CD4-positive, alpha-beta T cell treated with Interleukin-4 for 4 hours (primary cell): ENCODE data around the gene PNPLA2.
A peak's percentile ranks its signal among the peaks of the same experiment; 100 is the strongest.

Experiments used
- DNase-seq: peaks from one replicate; pipeline ENCODE4 v3.0.0-alpha.2; 2020

The PNPLA2 gene

DNA sequence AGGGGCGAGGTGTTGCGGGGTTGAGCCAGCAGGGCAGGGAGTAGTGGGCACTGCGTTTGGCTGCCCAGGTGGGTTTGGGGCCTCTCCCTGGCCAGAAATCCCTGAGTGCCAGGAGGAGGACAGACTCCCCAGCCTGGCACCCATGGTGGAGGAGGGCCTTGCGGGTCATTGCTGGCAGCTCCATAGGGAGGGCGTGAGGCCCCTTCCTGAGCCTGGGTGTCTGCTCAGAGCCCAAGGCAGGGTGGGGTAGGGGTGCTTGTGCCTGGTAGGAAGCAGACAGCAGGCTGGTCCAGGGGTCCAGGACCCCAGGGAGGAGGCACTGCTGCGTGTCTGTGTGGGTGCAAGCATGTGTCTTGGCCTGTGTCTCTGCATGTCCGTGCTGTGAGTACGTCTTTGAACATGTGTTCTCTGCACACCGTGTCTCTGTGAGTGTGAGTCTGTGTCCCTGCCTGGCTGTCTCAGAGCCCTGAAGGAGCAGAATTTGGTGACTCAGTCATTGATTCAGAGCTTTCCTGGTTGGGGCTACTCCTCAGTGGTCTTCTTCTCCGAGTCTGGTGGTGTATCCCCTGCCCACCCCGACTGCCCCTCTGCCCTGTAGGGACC is 27.9 kb downstream of the PNPLA2 start:
- no peak for DNase-seq

DNA sequence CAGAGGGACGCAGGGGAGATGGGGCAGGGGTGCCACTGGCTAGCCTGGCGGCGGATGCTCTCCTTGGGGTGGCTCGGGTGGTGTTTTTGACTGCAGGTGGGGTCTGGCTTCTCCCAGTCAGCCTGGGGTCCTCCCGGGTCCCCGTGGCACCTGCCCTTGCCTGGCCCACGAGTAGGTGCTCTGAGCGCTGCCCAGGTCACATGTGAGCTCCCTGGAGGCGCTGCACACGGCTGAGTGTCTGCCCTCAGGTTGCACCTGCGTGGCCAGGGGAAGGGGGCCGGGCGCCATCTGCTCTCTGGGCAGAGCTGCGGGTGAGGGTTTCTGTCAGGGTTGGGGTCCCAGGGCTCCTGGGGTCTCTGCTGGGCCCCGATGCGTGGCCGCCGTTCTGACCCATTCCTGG is 29.2 kb downstream of the PNPLA2 start:
- no peak for DNase-seq

DNA sequence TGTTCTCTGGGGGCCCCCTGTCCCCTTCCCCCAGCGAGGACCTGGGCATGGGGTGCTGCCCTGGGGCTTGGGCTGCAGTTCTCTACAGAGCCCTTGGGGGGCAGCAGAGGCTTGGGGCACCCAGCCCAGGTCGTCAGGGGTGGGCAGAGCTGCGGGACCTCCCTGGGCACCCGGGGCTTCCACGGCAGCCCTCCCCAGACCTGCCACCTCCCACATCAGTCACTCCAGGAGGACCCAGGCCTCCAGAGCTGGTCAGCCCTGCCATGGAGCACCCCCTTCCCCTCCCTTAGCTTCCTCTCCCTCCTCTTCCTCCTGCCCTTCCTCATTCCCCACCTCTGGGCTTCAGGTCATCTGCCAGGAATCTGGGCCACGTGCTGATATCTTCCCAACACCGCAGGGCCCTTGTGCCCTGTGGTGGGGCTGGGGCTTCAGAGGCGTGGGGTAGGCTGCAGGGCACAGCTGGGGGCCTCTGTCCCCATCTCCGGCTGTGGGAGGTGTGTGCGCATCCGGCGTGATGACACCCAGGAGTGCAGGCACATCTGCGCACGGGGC is 29.7 kb downstream of the PNPLA2 start:
- peak; percentile 51 for DNase-seq

DNA sequence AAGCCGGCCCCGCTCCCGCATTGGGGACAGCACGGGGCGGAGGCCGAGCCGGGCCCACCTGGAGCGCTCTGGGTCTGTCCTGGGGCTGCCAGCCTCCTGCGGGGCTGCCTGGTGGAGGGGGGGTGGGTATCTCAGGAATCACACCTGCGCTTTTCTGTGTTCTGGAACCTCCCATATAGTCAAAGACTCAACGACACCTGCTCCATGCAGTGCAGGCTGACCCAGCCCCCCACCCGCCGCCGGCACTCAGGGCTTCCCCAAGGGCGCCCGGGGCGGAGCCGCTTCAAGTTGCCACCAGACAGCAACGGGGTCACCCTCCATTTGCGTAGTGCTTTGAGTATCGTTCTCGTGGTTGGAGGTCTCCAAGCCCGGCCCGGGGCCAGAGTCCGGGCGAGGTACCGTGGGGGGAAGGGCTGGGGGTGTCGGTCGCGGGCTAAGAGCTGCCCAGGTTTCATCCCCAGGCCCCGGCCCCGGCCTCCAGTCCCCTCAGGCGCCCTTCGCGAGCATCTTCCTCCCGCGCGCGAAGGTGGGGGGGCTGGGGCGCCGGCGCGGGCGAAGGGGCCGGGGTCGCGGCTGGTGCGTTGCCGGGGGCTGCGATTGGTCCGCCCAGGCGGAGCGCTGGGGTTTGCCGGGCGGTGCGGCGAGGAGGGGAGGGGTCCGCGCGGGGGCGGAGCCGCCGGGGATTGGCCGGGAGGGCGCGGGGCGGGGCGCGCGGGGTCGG is 30.6 kb downstream of the PNPLA2 start:
- no peak for DNase-seq

DNA sequence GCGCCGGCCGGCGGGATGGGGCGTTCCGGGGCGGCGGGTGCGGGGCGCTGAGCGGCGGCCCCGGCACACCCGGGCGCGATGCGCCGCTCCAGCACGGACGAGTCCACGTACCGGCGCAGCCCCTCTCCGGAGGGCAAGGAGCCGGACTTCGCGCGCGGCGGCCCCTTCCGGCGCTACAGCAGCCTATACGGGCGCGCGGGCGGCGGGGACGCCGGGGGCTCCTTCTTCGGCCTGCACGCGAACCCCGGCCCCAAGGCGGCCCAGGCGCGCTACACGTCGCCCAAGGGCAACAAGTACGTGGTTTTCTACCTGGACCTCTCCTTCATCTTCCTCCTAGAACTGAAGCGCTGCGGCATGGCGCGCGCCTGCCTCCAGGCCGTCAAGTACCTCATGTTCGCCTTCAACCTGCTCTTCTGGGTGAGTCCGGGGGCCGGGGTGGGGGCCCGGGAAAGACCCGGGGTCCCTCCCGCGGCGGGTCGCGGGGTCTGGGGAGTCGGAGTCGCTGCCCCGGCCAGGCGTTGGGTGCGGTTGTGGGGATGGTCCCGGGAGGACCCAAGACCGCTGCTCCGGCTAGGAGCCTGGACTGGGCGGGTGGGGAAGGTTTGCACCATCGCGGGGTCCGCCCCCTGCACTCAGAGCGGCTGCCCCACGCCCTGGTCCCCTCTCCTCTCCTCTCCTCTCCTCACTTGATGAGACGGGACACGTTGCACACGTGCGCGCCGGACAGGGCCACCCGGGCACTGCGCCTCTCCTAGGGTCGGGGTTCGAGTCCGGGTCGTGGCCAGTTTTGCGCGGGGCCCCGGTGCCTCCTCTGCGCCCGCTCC is 31.4 kb downstream of the PNPLA2 start:
- DNase-seq: no peak

DNA sequence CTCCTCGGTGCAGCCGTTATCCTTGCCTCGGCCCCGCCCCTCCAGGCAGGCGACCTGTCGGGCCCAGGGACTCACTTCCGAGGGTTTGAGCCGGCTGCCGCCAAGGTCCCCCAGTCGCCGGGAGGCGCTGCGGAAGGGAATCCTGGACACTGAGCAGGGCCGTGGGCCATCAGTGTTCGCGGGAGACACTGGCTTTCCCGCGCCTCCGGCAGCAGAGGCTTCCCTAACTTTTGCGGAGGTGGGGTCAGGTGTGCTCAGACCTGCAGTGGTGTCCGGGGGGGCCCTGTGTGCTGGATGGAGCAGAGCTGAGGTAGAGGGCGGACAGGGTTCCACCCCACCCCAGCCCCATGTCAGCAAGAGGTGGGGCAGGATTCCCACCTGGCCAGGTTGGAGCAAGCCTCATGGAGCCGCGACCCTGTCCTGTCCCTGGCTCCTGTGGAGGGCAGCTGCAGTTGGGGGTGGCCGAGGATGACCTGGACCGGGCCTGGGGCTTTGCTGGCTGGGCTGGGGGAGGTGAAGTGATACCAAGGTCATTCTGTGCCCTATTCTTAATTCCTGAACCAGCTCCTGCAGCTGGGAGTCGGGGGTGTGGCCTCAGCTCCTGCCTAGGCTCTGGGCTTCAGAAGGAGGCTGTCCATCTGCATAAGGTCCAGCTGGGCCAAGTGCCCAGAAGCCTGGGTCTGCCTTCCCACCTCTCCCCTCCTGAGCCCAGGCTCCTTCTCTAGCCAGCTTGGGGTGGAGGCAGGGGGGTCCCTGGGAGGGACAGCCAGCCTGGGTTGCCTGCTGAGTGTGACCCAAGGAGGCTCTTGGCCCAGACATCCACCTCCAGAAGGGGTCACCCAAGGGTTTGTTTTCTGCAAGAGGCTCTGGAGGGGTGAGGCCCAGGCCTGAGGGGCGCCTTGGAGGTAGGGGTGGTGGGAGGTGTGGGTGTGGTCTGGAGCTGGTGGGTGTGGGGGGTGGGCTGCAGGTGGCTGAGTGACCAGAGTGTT is 32.4 kb downstream of the PNPLA2 start:
- no peak for DNase-seq

DNA sequence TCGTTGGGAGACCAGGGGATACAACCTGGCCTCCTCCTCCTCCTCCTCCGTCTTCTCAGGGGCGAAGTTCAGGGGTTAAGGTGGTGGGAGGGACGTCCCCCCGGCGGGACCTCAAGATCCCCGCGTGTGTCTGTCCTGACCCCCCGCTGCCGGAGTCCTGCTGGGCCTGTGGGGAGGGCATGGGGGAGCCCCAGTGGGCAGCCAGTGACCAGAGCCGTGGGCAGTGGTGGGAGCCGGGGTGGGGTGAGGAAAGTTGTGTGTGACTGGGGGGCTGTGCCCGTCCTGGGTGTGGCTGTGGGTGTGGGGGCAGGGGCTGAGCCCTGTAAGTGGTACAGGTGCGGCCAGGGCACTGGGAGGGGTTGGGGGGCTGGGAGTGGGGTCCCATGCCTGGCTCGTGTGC is 34.0 kb downstream of the PNPLA2 start:
- no peak for DNase-seq

DNA sequence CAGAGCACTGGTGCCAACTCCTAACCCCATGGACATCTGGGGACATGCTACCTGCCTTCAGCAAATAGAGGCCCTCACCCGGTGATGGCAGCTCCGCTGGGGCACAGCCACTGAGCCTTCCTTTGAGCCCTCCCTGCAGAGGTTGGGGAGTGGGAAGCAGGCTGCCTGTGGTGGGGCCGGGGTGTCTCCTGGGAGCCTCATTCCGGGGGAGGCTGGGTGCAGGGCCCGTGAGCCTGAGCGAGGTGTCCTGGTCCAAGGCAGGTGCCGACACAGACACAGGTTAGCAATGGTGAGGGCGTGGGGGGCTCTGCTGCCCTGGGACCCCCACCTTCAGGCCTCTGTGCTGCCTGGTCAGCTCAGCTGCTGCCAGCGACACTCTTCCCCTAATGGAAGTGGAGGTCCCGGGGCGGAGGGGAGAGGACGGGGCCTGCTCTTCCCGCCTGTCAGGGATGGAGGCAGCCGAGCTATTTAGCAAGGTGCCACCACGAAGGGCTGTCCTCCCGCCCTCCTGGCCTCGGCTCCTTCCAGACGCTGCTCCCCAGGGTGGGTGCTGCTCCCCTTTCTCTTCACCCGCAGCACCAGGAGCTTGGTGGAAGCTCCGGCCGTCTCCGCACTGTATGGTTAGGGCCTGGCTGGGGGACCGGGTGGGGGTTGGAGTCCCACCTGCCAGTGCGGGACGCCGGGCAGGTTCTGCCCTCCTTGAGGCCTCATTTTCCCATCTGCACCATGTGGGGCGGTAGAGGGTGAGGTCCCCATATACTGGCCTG is 35.2 kb downstream of the PNPLA2 start:
- DNase-seq: no peak

DNA sequence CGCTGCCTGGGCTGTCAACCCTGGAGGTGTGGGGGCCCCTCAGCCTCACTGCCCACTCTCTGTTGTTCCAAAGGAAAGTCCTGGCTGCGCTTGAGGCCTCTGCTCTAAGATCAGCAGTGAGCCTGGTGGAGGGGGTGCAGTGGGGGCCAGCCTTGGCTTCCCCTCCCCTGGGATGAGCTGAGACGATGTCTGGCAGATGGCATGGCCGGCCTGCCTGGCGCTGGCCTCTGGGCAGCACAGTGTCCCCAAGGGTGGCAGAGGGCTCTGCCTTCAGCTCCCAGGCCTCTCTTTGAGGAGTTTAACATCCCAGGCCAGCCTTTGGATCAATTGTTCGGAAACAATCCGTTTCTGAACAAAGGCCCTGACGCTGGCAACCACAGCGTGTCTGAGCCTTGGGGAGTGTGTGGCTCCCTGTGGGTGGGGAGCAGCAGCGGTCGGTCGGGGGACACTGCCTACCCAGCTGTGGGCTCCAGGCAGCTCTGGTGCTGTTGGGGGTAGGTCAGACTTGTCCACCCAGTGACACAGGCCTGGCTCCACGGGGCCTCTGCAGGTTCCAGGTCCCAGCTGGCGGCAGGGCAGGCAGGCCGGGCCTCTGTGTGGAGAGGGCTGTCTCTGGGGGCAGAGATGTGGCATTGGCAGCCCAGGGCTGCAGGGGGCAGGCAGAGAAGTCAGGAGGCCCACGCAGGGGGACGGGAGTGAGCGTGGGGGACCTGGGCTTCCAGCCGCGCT is 36.1 kb downstream of the PNPLA2 start:
- no peak for DNase-seq

DNA sequence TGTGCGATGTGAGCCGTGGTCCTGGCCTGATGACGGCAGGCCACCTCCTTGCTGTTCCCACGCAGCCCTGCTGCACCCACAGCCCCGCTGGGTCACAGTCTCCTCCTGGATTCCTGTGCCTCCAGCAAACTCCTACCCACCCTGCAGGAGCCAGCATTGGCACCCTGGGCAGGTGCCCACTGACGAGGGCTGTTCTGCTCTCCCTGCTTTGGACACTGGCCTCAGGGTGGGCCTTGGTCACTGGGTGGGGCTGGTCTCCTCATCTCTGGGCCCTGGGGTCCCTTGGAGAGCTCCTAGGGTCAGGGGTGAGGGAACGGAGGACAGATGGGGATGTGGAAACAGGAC is 36.6 kb downstream of the PNPLA2 start:
- DNase-seq: no peak

DNA sequence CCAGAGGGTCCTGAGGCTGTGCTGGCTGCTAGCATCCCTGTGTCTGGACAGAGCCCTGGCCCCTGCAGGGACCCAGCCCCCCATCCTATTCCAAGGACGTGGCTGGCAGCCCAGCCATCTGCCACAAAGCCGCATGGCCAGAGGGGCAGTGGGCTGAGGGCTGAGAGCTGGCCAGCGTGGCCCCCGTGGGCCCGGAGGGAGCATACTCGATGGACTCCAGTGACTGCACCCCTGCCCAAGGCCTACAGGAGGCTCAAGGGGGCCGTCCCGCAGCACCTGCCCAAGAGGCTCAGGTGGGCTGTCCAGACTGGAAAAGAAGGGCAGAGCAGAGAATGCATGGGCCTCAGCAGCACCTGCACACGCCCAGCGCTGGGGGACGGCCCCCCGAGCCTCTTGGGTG is 37.1 kb downstream of the PNPLA2 start:
- DNase-seq: no peak

DNA sequence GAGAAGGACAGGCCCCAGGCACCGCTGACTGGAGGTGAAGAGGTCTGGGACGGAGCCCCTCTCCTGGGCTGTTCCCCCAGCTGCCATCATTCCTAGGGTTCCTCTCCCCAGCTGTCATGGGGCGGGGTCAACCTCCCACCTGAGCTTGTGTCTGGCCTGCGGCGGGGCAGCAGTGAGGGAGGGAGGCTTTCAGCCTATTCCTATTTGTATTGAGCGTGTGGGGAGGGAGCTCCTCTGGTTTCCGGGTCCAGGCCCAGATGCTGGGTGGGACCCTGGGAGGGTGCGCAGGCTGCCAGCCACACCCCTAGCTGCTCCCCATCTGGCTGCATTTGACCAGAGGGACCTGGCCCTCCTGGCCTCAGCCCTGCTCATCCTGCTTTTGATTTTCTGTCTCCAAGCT is 37.7 kb downstream of the PNPLA2 start:
- no peak for DNase-seq

DNA sequence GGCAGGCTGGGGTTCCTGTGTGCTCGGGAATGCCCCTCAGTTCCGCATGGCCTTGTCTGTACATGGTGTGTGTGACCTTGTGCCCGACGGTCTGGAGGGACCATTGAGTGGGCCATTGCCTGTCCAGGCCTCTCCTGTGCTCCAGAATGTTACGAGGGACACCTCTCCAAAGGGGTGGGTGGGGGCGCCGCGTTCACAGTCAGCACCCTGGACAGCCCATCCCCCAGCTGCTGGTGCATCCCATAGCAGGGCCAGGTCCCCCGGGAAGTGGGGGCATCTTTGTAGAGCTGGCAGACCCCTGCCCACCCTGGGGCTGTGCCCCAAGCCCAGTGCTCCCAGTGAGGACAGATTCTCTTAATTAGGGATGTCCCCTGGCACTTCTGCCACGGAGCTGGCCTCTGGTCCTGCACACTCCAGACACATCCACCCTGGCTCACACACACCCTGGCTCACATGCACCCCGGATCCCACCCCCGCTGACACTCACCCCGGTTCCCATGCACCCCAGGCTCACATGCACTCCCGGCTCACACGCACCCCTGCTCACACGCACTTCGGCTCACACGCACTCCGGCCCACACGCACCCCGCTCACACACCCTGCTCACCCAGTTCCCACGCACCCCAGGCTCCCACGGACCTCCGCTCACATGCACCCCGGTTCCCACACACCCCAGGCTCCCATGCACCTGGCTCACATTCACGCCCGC is 39.5 kb downstream of the PNPLA2 start:
- no peak for DNase-seq

DNA sequence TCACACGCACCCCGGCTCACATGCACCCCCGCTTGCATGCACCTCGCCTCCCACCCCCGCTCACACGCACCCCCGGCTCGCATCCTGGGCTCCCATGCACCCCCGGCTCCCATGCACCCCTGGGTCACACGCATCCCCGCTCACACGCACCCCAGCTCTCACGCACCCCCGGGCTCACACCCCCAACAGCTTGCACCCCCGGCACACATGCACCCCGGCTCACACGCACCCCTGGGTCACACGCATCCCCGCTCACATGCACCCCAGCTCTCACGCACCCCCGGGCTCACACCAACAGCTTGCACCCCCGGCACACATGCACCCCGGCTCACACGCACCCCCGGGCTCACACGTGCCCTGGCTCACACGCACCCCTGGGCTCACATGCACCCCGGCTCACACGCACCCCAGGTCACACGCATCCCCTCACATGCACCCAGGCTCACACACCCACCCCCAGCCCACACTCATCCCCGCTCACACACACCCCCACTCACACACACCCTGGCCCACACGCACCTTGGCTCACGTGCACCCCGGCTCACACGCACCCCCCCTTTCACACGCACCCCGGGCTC is 40.1 kb downstream of the PNPLA2 start:
- DNase-seq: no peak

DNA sequence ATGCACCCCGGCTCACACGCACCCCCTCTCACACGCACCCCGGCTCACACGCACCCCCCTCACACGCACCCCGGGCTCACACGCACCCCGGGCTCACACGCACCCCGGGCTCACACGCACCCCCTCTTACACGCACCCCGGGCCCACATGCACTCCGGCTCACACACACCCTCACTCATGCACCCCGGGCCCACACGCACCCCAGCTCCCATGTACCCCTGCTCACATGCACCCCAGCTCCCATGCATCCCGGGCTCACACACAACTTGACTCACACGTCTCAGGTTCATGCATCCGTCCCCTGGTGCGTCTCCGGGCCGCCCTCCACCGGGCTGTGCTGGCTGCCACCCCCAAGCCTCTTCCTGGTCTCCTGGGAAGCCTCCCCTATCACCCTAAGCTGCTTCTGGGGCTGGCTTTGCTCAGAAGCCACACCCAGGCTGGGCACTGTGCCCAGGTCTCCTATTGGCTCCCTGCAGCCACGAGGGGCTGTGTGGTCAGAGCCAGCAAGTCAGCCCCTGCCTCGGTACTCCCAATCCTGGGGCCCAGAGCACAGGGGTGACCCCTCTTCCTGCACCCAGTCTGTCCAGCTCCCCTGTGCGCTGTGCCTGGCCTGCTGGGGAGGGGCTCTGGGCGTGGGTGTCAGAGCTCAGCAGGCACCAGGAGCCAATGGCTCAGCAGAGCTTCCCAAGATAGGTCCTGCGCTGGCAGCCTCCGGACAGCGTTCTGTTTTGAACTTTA is 40.8 kb downstream of the PNPLA2 start:
- DNase-seq: no peak

DNA sequence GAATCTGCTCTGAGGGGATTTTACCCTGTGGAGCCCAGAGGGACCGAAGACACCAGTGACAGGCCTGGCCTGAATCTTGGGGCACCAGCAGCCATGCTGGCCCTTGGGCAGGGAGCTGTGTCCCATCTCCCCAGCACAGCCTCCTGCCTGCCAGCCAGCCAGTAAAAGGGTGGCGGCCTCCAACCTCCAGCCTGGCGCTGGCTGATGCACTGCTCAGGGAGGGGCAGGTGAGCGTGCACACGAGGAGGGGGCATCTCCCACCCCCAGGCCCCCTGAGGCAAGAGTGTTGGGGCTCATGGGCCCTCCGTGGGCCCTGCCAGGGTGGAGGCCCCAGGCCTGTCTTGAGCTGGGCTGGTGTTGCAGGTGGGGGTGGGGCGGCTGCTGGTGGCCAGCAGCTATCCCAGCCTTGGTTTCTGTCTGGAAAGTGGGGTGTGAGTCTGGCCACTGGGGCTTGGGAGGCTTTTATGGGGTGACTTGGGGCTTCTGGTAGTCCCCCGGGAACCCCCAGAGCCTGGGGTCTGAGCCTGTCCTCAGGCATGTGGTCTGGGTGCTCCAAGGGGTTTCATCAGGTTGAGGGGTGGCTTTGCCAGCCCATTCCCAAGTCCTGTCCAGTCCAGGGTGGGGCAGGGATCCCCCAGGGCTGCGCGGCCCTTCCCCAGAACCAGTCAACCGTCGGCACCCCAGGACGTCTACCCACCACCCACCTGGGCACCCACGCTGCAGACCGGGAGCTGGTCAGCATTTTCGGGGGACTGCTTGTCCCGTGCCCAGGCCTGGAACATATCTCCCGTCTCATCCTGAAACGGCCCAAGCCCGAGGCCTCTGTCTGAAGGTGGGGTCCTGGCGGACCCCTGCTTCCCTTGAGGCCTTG is 41.8 kb downstream of the PNPLA2 start:
- no peak for DNase-seq

DNA sequence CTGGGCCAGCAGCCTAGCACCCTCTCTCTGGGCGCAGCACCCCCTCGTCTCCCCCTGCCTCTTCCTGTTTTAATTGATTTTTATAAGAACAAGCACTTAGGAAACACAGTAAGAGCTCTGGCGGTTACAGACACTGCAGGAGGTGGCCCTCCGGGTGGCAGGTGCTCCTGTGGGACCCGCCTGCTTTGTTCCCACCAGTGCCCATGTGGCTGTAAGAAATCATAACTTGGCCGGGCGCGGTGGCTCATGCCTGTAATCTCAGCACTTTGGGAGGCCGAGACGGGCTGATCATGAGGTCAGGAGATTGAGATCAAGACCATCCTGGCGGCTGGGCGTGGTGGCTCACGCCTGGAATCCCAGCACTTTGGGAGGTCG is 42.4 kb downstream of the PNPLA2 start:
- DNase-seq: no peak

DNA sequence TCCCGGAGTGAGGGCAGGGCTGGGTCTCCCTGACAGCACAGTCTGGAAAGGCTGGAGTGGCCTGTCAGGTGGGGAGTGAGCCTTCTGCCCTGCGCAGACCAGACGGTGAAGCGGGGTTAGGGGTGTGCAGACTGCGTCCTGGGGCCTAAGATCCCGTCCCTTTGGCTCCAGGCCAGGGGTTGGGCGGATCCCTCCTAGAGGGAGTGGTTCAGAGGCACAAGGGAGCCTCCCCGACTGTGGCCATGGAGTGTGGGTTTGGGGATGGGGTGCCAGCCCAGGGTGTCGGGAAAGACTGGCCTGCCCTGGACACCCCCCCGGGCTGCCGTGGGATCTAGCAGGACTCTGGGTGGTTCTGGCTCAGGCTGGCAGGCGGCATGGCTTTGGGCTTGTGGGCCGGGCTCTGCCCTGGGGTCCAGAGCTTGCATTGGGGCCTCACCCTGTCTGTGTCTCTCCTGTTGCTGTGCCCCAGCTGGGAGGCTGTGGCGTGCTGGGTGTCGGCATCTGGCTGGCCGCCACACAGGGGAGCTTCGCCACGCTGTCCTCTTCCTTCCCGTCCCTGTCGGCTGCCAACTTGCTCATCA is 43.5 kb downstream of the PNPLA2 start:
- no peak for DNase-seq
